Brain microvascular endothelial cell (primary cell): ENCODE results near the gene AP1S1.

Experiments used
- DNase-seq: peaks from one replicate; pipeline ENCODE4 v3.0.0-alpha.2; 2020
- H3K27ac ChIP-seq: fragments of 250-450 bp; sonication (Bioruptor Pico); 2 replicates; pipeline ENCODE4 v1.5.1; 2020; ENCODE audit warnings: mild to moderate bottlenecking, moderate library complexity
- H3K27me3 ChIP-seq: fragments of 250-450 bp; sonication (Bioruptor Pico); replicated peaks from 2 replicates; pipeline ENCODE4 v1.5.1; 2020; ENCODE audit warnings: mild to moderate bottlenecking
- H3K36me3 ChIP-seq: fragments of 250-450 bp; sonication (Bioruptor Pico); replicated peaks from 2 replicates; pipeline ENCODE4 v1.5.1; 2020; ENCODE audit warnings: mild to moderate bottlenecking
- H3K4me3 ChIP-seq: 2 replicates; pipeline ENCODE4 v1.5.1; 2011; ENCODE audit warnings: low read depth, mild to moderate bottlenecking, control low read depth, low read length, moderate library complexity
- CTCF ChIP-seq: IDR thresholded peaks from 2 replicates; pipeline ENCODE4 v1.5.1; 2011; ENCODE audit warnings: low read depth, mild to moderate bottlenecking, moderate library complexity, low read length, control low read depth, inconsistent platforms; ENCODE audit errors: missing control alignments
- in situ Hi-C: cut with HindIII; loops from 2 replicates; pipeline ENCODE4 v1.10.0; 2017; ENCODE audit warnings: low sequenced_read_pairs, low pct_ligation_motif_present

The AP1S1 gene

GRCh38 chr7:101133621-101134398 is 20.5 kb upstream of the AP1S1 start:
- no peak for TF ChIP-seq CTCF
- Histone ChIP-seq H3K27me3 (no peaks in the 10 kb centered on the region), H3K36me3 (peaks cover 84% of the 10 kb centered on the region), H3K27ac (peak overlapping the region; percentile 8), H3K4me3 (peak overlapping the region; percentile 62)
- in situ Hi-C loops, result no loop called here
- peak; percentile 70 for DNase-seq

- TF ChIP-seq CTCF, result no peak
- peaks cover 78% of the 10 kb centered on the region for H3K36me3 ChIP-seq
- H3K4me3 ChIP-seq, result peak overlapping the region; percentile 62
- H3K27ac ChIP-seq, result peak overlapping the region; percentile 14
- peak; percentile 73 for DNase-seq
- no peaks in the 10 kb centered on the region for H3K27me3 ChIP-seq
- in situ Hi-C loops, result no loop called here
Measured at GRCh38 chr7:101134399-101134980, 19.8 kb upstream of the AP1S1 start.

GRCh38 chr7:101137651-101138212 is 16.5 kb upstream of the AP1S1 start:
- TF ChIP-seq CTCF, result no peak
- Histone ChIP-seq H3K4me3 (no peak overlapping the region), H3K36me3 (peaks cover 50% of the 10 kb centered on the region), H3K27ac (peak overlapping the region; percentile 38), H3K27me3 (no peaks in the 10 kb centered on the region)
- DNase-seq, result peak; percentile 78
- in situ Hi-C loops, result no loop called here

GRCh38 chr7:101138213-101138870 is 15.9 kb upstream of the AP1S1 start:
- no peak overlapping the region for H3K4me3 ChIP-seq
- H3K36me3 ChIP-seq, result peaks cover 44% of the 10 kb centered on the region
- TF ChIP-seq CTCF, result peak; percentile 75
- peak; percentile 97 for DNase-seq
- H3K27ac ChIP-seq, result peak overlapping the region; percentile 38
- in situ Hi-C loops, result no loop called here
- H3K27me3 ChIP-seq, result no peaks in the 10 kb centered on the region

- no peak for TF ChIP-seq CTCF
- DNase-seq, result peak; percentile 51
- H3K4me3 ChIP-seq, result no peak overlapping the region
- in situ Hi-C loops, result no loop called here
- no peaks in the 10 kb centered on the region for H3K27me3 ChIP-seq
- H3K36me3 ChIP-seq, result peaks cover 26% of the 10 kb centered on the region
- no peak overlapping the region for H3K27ac ChIP-seq
Measured at GRCh38 chr7:101140339-101140699, 14.0 kb upstream of the AP1S1 start.
